ENCODE data around the gene USHBP1. TPM values are rescaled to one million over a fixed set of nuclear protein-coding genes. Genes with fewer than 3 reads are reported as not detected.
"Not testable (repeated sequence)": the region's sequence is repeated elsewhere in the genome, so short reads cannot be mapped to it uniquely, and the experiment has no call there.

USHBP1 gene
- total and polyA plus RNA-seq, 4 donors, result 6.2 to 12.3 (median 11.6) TPM

DNA sequence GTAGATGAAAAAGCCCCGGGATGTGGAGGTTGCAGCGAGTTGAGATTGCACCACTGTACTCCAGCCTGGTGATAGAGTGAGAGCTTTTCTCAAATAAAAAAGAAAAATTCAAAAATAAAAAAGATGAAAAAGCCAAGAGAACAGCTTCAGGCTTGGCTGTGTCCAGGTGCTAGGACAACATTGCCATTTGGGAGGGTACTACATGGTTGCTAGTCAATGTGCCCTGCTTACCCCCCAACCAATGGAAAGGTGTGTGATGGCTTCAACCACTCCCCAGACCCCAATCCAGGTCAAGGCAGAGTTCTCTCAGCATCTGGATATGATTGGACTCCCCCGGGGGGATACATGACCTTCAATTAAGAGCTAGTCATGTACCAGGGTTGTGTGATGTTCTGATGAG is 14.9 kb upstream of the USHBP1 start:
- H3K9ac ChIP-seq (ENCODE audit: insufficient read depth in 1 of 2, low read length in 2 of 2), result no peak overlapping the region
- H3K27me3 ChIP-seq (ENCODE audit: control insufficient read depth in 3 of 3, insufficient read depth in 3 of 3, low read length in 2 of 3), result peaks cover 0 to 3% (median 0%) of the 10 kb centered on the region in 3 donors
- H3K36me3 ChIP-seq (ENCODE audit: control insufficient read depth in 4 of 4, insufficient read depth in 4 of 4, low read length in 4 of 4), result peaks cover 3 to 21% (median 21%) of the 10 kb centered on the region in 4 donors
- no peak overlapping the region for H3K4me3 ChIP-seq
- H3K4me1 ChIP-seq (ENCODE audit: control insufficient read depth in 5 of 5, insufficient read depth in 5 of 5, low read length in 5 of 5), result peaks cover 0 to 8% (median 0%) of the 10 kb centered on the region in 5 donors
- H3K9me3 ChIP-seq (ENCODE audit: control insufficient read depth in 4 of 4, insufficient read depth in 3 of 4, low read length in 3 of 4), result no peaks in the 10 kb centered on the region
- DNase-seq (no peak), ATAC-seq (ENCODE audit: insufficient read depth, low FRiP score) (no peak)
- no peak overlapping the region for H3K27ac ChIP-seq (ENCODE audit: low read depth in 1 of 2, low read length in 1 of 2)
- 66 to 96% methylated on average over 3 of the region's 3 CpGs for WGBS, 2 donors
- TF ChIP-seq, protein P1, sequence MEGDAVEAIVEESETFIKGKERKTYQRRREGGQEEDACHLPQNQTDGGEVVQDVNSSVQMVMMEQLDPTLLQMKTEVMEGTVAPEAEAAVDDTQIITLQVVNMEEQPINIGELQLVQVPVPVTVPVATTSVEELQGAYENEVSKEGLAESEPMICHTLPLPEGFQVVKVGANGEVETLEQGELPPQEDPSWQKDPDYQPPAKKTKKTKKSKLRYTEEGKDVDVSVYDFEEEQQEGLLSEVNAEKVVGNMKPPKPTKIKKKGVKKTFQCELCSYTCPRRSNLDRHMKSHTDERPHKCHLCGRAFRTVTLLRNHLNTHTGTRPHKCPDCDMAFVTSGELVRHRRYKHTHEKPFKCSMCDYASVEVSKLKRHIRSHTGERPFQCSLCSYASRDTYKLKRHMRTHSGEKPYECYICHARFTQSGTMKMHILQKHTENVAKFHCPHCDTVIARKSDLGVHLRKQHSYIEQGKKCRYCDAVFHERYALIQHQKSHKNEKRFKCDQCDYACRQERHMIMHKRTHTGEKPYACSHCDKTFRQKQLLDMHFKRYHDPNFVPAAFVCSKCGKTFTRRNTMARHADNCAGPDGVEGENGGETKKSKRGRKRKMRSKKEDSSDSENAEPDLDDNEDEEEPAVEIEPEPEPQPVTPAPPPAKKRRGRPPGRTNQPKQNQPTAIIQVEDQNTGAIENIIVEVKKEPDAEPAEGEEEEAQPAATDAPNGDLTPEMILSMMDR (IDR thresholded peaks at IDR 0.05; ENCODE audit: control extremely low read depth, extremely low read depth), result no peak

GRCh38 chr19:17275441-17276175 is 11.1 kb upstream of the USHBP1 start:
- no peak overlapping the region for H3K27ac ChIP-seq (ENCODE audit: low read depth in 1 of 2, low read length in 1 of 2)
- no peaks in the 10 kb centered on the region for H3K27me3 ChIP-seq (ENCODE audit: control insufficient read depth in 3 of 3, insufficient read depth in 3 of 3, low read length in 2 of 3)
- H3K4me1 ChIP-seq (ENCODE audit: control insufficient read depth in 5 of 5, insufficient read depth in 5 of 5, low read length in 5 of 5), result no peaks in the 10 kb centered on the region
- 93% methylated on average over 19 of the region's 19 CpGs for WGBS, 2 donors
- H3K36me3 ChIP-seq (ENCODE audit: control insufficient read depth in 4 of 4, insufficient read depth in 4 of 4, low read length in 4 of 4), result peaks cover 8 to 37% (median 34%) of the 10 kb centered on the region in 4 donors
- no peak overlapping the region for H3K4me3 ChIP-seq
- no peak overlapping the region for H3K9ac ChIP-seq (ENCODE audit: insufficient read depth in 1 of 2, low read length in 2 of 2)
- DNase-seq, result no peak
- no peaks in the 10 kb centered on the region for H3K9me3 ChIP-seq (ENCODE audit: control insufficient read depth in 4 of 4, insufficient read depth in 3 of 4, low read length in 3 of 4)
- TF ChIP-seq, protein P1 (IDR thresholded peaks at IDR 0.05; ENCODE audit: control extremely low read depth, extremely low read depth), result no peak
- ATAC-seq (ENCODE audit: insufficient read depth, low FRiP score), result no peak

DNA sequence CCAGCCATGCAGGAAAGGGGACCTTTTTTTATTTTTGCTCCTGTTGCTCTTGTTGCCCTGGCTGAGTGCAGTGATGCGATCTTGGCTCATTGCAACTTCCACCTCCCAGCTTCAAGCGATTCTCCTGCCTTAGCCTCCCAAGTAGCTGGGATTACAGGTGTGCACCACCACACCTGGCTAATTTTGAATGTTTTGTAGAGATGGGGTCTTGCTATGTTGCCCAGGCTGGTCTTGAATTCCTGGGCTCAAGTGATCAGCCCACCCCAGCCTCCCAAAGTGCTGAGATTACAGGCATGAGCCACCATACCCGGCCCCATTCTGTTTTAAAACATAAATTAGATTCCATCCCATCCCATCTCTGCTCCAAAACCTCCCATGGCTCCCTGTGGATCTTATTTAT is 10.3 kb upstream of the USHBP1 start:
- WGBS, 2 donors, result 98% methylated on average over 3 of the region's 3 CpGs
- H3K36me3 ChIP-seq (ENCODE audit: control insufficient read depth in 4 of 4, insufficient read depth in 4 of 4, low read length in 4 of 4), result peaks cover 8 to 39% (median 37%) of the 10 kb centered on the region in 4 donors
- not testable (repeated sequence) for ATAC-seq (ENCODE audit: insufficient read depth, low FRiP score)

GRCh38 chr19:17268754-17269153 is 4.2 kb upstream of the USHBP1 start:
- no peak for DNase-seq
- 95 to 96% methylated on average over 13 of the region's 13 CpGs for WGBS, 2 donors
- H3K4me3 ChIP-seq, result no peak overlapping the region
- H3K27ac ChIP-seq (ENCODE audit: low read depth in 1 of 2, low read length in 1 of 2), result no peak overlapping the region
- H3K9me3 ChIP-seq (ENCODE audit: control insufficient read depth in 4 of 4, insufficient read depth in 3 of 4, low read length in 3 of 4), result no peaks in the 10 kb centered on the region
- ATAC-seq (ENCODE audit: insufficient read depth, low FRiP score), result no peak
- TF ChIP-seq, protein P1 (IDR thresholded peaks at IDR 0.05; ENCODE audit: control extremely low read depth, extremely low read depth), result no peak
- H3K9ac ChIP-seq (ENCODE audit: insufficient read depth in 1 of 2, low read length in 2 of 2), result no peak overlapping the region
- H3K36me3 ChIP-seq (ENCODE audit: control insufficient read depth in 4 of 4, insufficient read depth in 4 of 4, low read length in 4 of 4), result peaks cover 3 to 20% (median 12%) of the 10 kb centered on the region in 4 donors
- H3K4me1 ChIP-seq (ENCODE audit: control insufficient read depth in 5 of 5, insufficient read depth in 5 of 5, low read length in 5 of 5), result peaks cover 0 to 6% (median 0%) of the 10 kb centered on the region in 5 donors
- H3K27me3 ChIP-seq (ENCODE audit: control insufficient read depth in 3 of 3, insufficient read depth in 3 of 3, low read length in 2 of 3), result no peaks in the 10 kb centered on the region

More for the DNA sequence above, 10.3 kb upstream of the USHBP1 start:
- H3K27me3 ChIP-seq (ENCODE audit: control insufficient read depth in 3 of 3, insufficient read depth in 3 of 3, low read length in 2 of 3); H3K9ac ChIP-seq (ENCODE audit: insufficient read depth in 1 of 2, low read length in 2 of 2); DNase-seq; H3K9me3 ChIP-seq (ENCODE audit: control insufficient read depth in 4 of 4, insufficient read depth in 3 of 4, low read length in 3 of 4); H3K4me1 ChIP-seq (ENCODE audit: control insufficient read depth in 5 of 5, insufficient read depth in 5 of 5, low read length in 5 of 5); H3K27ac ChIP-seq (ENCODE audit: low read depth in 1 of 2, low read length in 1 of 2); H3K4me3 ChIP-seq: not testable (repeated sequence)

Measured in lung (tissue), 12 donors.